Left lung (tissue), 10 donors: Measurements from ENCODE around the gene OSGIN1. TPM values are rescaled to one million over a fixed set of nuclear protein-coding genes. Genes with fewer than 3 reads are reported as not detected.

Experiments used
- ATAC-seq: fragments of 200-7000 bp; cut with Tn5 transposase; one replicate; pipeline ENCODE4 v1.9.1; 2020; ENCODE audit warnings: moderate library complexity
- DNase-seq, 4 donors: peaks; one replicate each; pipeline ENCODE4 v3.0.0-alpha.2; 2013 to 2020
- H3K27ac ChIP-seq, 2 donors: fragments of 200-600 bp; sonication (generic) in 1 of 2; one replicate each; pipeline versions ENCODE4 v1.5.0 to v1.8.0; 2020 to 2021
- H3K27me3 ChIP-seq, 2 donors: fragments of 200-600 bp; sonication (generic) in 1 of 2; one replicate each; pipeline versions ENCODE4 v1.5.0 to v1.8.0; 2020 to 2021
- H3K36me3 ChIP-seq, 2 donors: fragments of 200-600 bp; sonication (generic) in 1 of 2; one replicate each; pipeline versions ENCODE4 v1.5.0 to v1.8.0; 2020 to 2021
- H3K4me1 ChIP-seq, 2 donors: fragments of 200-600 bp; one replicate each; pipeline ENCODE4 v1.8.0; 2021
- H3K4me3 ChIP-seq, 2 donors: fragments of 200-600 bp; sonication (generic) in 1 of 2; one replicate each; pipeline versions ENCODE4 v1.5.0 to v1.8.0; 2020 to 2021; ENCODE audit warnings: mild to moderate bottlenecking in 1 of 2
- H3K9me3 ChIP-seq, 2 donors: fragments of 200-600 bp; sonication (generic) in 1 of 2; one replicate each; pipeline versions ENCODE4 v1.5.0 to v1.8.0; 2020 to 2021
- CTCF ChIP-seq, 2 donors: fragments of 200-600 bp; sonication (generic) in 1 of 2; IDR thresholded peaks; one replicate each; pipeline versions ENCODE4 v1.5.0 to v1.8.0; 2021; ENCODE audit warnings: antibody characterized with exemption in 2 of 2
- intact Hi-C, 2 donors: fragments of 100-400 bp; cut with DNase I; formaldehyde crosslinking; loops; one replicate each; pipeline versions ENCODE4 v1.11.2 to v1.14.2; 2022
- polyA plus RNA-seq, 6 donors: library from polyadenylated mRNA; unstranded; fragments of 120-200 nt; gene quantifications; one replicate each; pipeline ENCODE4 v1.2.1, GENCODE V29; 2013; ENCODE audit not compliant: insufficient read length in 6 of 6
- total RNA-seq, 2 donors: library from RNA; stranded (reverse); fragmentation: NEBNext Ultra II Directional; extraction: Animal tissue kit (Norgen Biotek cat#: 25700); gene quantifications; one replicate each; pipeline ENCODE4 v1.2.1, GENCODE V29; 2021
- donor health status: DM: no; HTN: yes; CAD: no.
- donor health status: DM: no; HTN: no; CAD: no.

Gene OSGIN1
- total and polyA plus RNA-seq, 8 donors = 0.47 to 18.0 (median 0.70) TPM

- no peaks in the 10 kb centered on the region for H3K9me3 ChIP-seq
- H3K4me3 ChIP-seq = no peak overlapping the region
- intact Hi-C loops = loop anchor here in 1 of 2 donors (10.0 kb wide), 1 partner anchor 221 kb away; the partner anchor contains the start of gene TAF1C
- H3K36me3 ChIP-seq = peaks cover 0 to 73% of the 10 kb centered on the region in 2 donors
- no peak overlapping the region for H3K27ac ChIP-seq
- peak in 1 of 4 donors; percentile 50 for DNase-seq
- H3K27me3 ChIP-seq = peaks cover 0 to 7% of the 10 kb centered on the region in 2 donors
- ATAC-seq = no peak
- TF ChIP-seq CTCF (IDR thresholded peaks at IDR 0.05) = no peak
- H3K4me1 ChIP-seq = peaks cover 0 to 6% of the 10 kb centered on the region in 2 donors
Measured at GRCh38 chr16:83963277-83964119, 10.5 kb downstream of the OSGIN1 start.

- ATAC-seq = no peak
- Histone ChIP-seq H3K4me1 (peaks cover 0 to 6% of the 10 kb centered on the region in 2 donors), H3K4me3 (no peak overlapping the region), H3K27ac (no peak overlapping the region), H3K36me3 (peaks cover 0 to 59% of the 10 kb centered on the region in 2 donors), H3K9me3 (no peaks in the 10 kb centered on the region), H3K27me3 (peaks cover 0 to 20% of the 10 kb centered on the region in 2 donors)
- no peak for TF ChIP-seq CTCF (IDR thresholded peaks at IDR 0.05)
- intact Hi-C loops = loop anchor here in 1 of 2 donors (5.0 to 10.0 kb wide), 2 partner anchors 97 to 220 kb away; partner anchors contain the start of gene TAF1C
- DNase-seq = peak in 1 of 4 donors; percentile 14
Measured at GRCh38 chr16:83964684-83965443, 11.8 kb downstream of the OSGIN1 start.

GRCh38 chr16:83965444-83966152 lies 12.6 kb downstream of the OSGIN1 start:
- Histone ChIP-seq H3K4me1 (peaks cover 0 to 6% of the 10 kb centered on the region in 2 donors), H3K27me3 (peaks cover 0 to 28% of the 10 kb centered on the region in 2 donors), H3K9me3 (no peaks in the 10 kb centered on the region), H3K4me3 (no peak overlapping the region), H3K27ac (no peak overlapping the region), H3K36me3 (peaks cover 0 to 52% of the 10 kb centered on the region in 2 donors)
- ATAC-seq (no peak), DNase-seq (peak in 1 of 4 donors; percentile 79)
- no peak for TF ChIP-seq CTCF (IDR thresholded peaks at IDR 0.05)
- intact Hi-C loops = loop anchor here in 1 of 2 donors (5.0 to 10.0 kb wide), 2 partner anchors 97 to 219 kb away; partner anchors contain the start of gene TAF1C

GRCh38 chr16:83966153-83966696 lies 13.2 kb downstream of the OSGIN1 start:
- H3K27me3 ChIP-seq = peaks cover 0 to 34% of the 10 kb centered on the region in 2 donors
- DNase-seq = no peak
- no peak overlapping the region for H3K4me3 ChIP-seq
- ATAC-seq = no peak
- H3K36me3 ChIP-seq = peaks cover 0 to 46% of the 10 kb centered on the region in 2 donors
- H3K27ac ChIP-seq = no peak overlapping the region
- TF ChIP-seq CTCF (IDR thresholded peaks at IDR 0.05) = no peak
- H3K4me1 ChIP-seq = peaks cover 0 to 6% of the 10 kb centered on the region in 2 donors
- no peaks in the 10 kb centered on the region for H3K9me3 ChIP-seq
- intact Hi-C loops = loop anchor here in 1 of 2 donors (5.0 to 10.0 kb wide), 2 partner anchors 96 to 219 kb away; partner anchors contain the start of gene TAF1C
